Activated naive CD4-positive, alpha-beta T cell treated with Interleukin-2 at 50 U/mL for 16 hours (primary cell): Measurements from ENCODE around the gene CYP4A22.
"Not testable (repeated sequence)": the region's sequence is repeated elsewhere in the genome, so short reads cannot be mapped to it uniquely, and the experiment has no call there.

Source experiments
- DNase-seq: peaks from one replicate; pipeline ENCODE4 v3.0.0-alpha.2; 2020

The CYP4A22 gene

GRCh38 chr1:47137198-47137597 lies at the start of gene CYP4A22:
Gene CYP4A22 (plus strand): TSS chr1:47137441. CDS start chr1:47137486, 45 bp downstream.
- no peak for DNase-seq

GRCh38 chr1:47089356-47089755 lies 47.9 kb upstream of the CYP4A22 start:
- peak; percentile 24 for DNase-seq

GRCh38 chr1:47091476-47091875 lies 45.8 kb upstream of the CYP4A22 start:
- DNase-seq: not testable (repeated sequence)

- DNase-seq: no peak
Measured at GRCh38 chr1:47104816-47105215, 32.4 kb upstream of the CYP4A22 start.

GRCh38 chr1:47106792-47107191 lies 30.4 kb upstream of the CYP4A22 start:
- DNase-seq: no peak

- not testable (repeated sequence) for DNase-seq
Measured at GRCh38 chr1:47107851-47108574, 29.2 kb upstream of the CYP4A22 start.

GRCh38 chr1:47109482-47109881 lies 27.8 kb upstream of the CYP4A22 start:
- DNase-seq: not testable (repeated sequence)

GRCh38 chr1:47113178-47113577 lies 24.1 kb upstream of the CYP4A22 start:
- no peak for DNase-seq

GRCh38 chr1:47121039-47121438 lies 16.2 kb upstream of the CYP4A22 start:
- not testable (repeated sequence) for DNase-seq

- DNase-seq: not testable (repeated sequence)
Measured at GRCh38 chr1:47124834-47125233, 12.4 kb upstream of the CYP4A22 start.

- DNase-seq: not testable (repeated sequence)
Measured at GRCh38 chr1:47126997-47127396, 10.2 kb upstream of the CYP4A22 start.

- no peak for DNase-seq
Measured at GRCh38 chr1:47128221-47128620, 9.0 kb upstream of the CYP4A22 start.

- DNase-seq: not testable (repeated sequence)
Measured at GRCh38 chr1:47128854-47129253, 8.4 kb upstream of the CYP4A22 start.

- DNase-seq: not testable (repeated sequence)
Measured at GRCh38 chr1:47129489-47130230, 7.6 kb upstream of the CYP4A22 start.

- not testable (repeated sequence) for DNase-seq
Measured at GRCh38 chr1:47132665-47133064, 4.6 kb upstream of the CYP4A22 start.

- DNase-seq: no peak
Measured at GRCh38 chr1:47137925-47138615, 829 bp downstream of the CYP4A22 start.

GRCh38 chr1:47140358-47140757 lies 3.1 kb downstream of the CYP4A22 start:
- not testable (repeated sequence) for DNase-seq

GRCh38 chr1:47143654-47144053 lies 6.4 kb downstream of the CYP4A22 start:
- DNase-seq: not testable (repeated sequence)

- not testable (repeated sequence) for DNase-seq
Measured at GRCh38 chr1:47146495-47146894, 9.3 kb downstream of the CYP4A22 start.

- no peak for DNase-seq
Measured at GRCh38 chr1:47147047-47147785, 10.0 kb downstream of the CYP4A22 start.

GRCh38 chr1:47149162-47149561 lies 11.9 kb downstream of the CYP4A22 start:
- DNase-seq: not testable (repeated sequence)

- not testable (repeated sequence) for DNase-seq
Measured at GRCh38 chr1:47156457-47156856, 19.2 kb downstream of the CYP4A22 start.

GRCh38 chr1:47157957-47158356 lies 20.7 kb downstream of the CYP4A22 start:
- not testable (repeated sequence) for DNase-seq
